HG03196 (cell line): Measurements from ENCODE around the gene DMXL1.
"Not testable (repeated sequence)": the region's sequence is repeated elsewhere in the genome, so short reads cannot be mapped to it uniquely, and the experiment has no call there.

Experiments
- ATAC-seq: cut with Tn5 transposase; IDR thresholded peaks from one replicate; pipeline ENCODE4 v1.9.1; 2021; ENCODE audit not compliant: unreplicated experiment

The DMXL1 gene

GRCh38 chr5:119190470-119191095 is 119.7 kb downstream of the DMXL1 start:
- ATAC-seq = no peak

DNA sequence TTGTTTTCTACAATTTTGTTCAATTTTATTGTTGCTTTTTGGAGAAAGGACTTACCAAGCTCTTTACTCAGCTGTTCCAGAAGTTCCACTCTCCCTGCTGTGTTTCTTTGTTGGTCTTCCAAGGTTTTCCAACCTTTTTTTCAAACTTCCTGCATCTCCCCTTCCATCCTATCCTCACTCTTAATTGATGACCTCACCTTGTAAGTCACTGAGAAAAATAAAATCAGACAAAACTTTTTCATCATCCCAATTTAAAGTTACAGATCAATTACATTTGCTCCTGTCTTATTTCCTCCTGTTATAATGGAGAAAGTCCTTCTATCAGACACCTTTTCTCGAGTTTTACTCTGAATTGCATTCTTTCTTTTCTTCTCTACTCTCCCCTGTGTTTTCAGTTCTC is 121.1 kb downstream of the DMXL1 start:
- ATAC-seq = no peak

- ATAC-seq = no peak
Observed at GRCh38 chr5:119200795-119201194, 129.9 kb downstream of the DMXL1 start.

DNA sequence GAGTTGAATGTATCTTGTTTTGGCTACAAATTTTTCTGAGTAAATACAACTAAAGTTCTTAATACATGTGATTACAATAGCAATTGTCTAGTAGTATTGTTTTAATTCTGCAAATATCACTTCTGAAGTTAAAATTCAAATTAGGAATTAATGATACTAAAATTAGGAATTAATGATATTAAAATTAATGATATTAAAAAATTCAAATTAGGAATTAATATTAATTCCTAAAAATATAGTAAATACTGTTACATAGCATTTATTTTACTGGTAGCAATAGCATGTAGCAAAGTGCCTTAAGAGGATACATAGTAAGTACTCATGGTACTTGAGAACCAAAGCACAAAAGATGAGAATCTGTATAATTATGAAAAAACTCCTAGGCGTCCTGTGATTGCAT is 136.2 kb downstream of the DMXL1 start:
- ATAC-seq = no peak

DNA sequence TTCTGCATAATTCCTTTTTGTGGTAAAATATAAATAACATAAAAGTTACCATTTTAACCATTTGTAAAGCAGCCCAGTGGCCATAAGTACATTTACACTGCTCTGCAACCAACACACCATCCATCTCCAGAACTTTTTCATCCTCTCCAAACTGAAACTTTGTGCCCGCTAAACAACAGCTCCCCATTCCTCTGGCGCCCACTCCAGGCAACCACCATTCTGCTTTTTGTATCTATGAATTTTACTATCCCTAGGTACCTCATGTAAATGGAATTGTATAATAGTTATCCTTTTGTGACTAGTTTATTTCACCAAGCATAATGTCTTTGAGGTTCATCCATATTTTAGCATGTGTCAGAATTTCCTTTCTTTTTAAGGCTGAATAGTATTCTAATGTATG is 141.1 kb downstream of the DMXL1 start:
- no peak for ATAC-seq

DNA sequence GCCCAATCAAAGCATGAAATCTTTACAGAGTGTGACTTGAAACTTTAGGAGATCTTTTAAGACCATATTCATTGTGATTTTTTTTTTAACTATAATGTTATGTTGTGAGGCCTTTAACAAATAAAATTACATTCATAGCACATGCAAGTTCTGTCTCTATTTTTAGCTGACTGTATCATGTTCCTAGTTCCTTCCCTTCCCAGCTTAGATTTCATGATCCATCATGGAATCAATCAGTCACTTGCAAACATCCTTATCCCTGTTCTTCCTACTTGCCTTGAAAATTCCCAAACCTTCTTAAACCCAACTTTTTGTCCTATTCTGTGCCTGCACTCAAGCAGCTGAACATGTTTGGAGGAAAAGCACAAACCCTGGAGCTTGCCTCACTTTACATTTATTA is 141.8 kb downstream of the DMXL1 start:
- no peak for ATAC-seq

DNA sequence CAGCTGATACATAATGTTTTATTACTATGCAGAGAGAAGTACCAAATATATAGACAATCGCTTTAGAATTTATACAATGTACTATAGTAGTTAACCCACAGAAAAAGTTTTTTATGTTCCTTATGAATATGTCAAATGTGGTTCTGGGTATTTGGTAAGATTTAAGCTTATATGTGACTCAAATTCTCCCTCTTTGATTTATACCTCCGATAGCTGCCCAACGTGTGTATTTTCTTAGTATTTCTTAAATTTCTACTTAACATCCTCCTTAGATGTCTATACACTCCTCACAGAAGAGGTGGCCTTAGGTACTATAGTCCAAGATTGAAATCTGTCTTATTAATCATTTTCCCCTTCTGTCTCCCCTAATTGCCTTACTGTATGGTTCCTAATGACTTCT is 146.3 kb downstream of the DMXL1 start:
- no peak for ATAC-seq

GRCh38 chr5:119218830-119219782 is 148.2 kb downstream of the DMXL1 start:
- ATAC-seq = no peak

GRCh38 chr5:119220576-119221197 is 149.8 kb downstream of the DMXL1 start:
- ATAC-seq = peak; percentile 68

DNA sequence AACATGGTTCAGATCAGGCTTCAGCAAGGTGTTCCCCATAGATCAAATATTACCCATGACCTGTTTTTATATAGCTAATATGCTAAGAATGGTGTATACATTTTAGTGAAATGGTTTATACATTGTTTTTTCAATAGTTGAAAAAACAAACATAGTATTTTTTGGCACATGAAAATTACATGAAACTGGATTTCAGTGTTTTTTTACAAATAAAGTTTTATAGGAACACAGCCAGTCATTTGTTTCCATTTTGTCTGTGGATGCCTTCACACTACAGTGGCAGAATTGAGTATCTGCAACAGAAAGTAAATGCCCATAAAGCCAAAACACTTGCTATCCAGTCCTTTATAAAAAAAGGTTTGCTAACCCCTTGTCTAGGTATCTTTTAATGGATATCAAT is 150.4 kb downstream of the DMXL1 start:
- ATAC-seq = no peak

GRCh38 chr5:119229950-119230349 is 159.1 kb downstream of the DMXL1 start:
- no peak for ATAC-seq

GRCh38 chr5:119238265-119239118 is 167.6 kb downstream of the DMXL1 start:
- no peak for ATAC-seq

- ATAC-seq = no peak
Observed at GRCh38 chr5:119239119-119239417, 168.2 kb downstream of the DMXL1 start.

DNA sequence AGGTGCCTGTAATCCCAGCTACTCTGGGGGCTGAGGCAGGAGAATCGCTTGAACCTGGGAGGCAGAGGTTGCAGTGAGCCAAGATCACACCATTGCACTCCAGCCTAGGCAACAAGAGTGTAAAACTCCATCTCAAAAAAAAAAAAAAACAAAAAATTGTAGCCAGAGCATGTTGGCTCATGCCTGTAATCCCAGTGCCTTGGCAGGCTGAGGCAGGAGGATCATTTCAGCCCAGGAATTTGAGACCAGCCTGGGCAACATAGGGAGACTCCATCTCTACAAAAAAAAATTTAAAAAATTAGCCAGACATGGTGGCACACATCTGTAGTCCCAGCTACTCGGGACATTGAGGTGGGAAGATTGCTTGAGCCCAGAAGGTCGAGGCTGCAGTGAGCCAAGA is 168.9 kb downstream of the DMXL1 start:
- ATAC-seq = not testable (repeated sequence)

GRCh38 chr5:119243888-119244287 is 173.0 kb downstream of the DMXL1 start:
- ATAC-seq = no peak

- no peak for ATAC-seq
Observed at GRCh38 chr5:119250946-119251901, 180.3 kb downstream of the DMXL1 start.

DNA sequence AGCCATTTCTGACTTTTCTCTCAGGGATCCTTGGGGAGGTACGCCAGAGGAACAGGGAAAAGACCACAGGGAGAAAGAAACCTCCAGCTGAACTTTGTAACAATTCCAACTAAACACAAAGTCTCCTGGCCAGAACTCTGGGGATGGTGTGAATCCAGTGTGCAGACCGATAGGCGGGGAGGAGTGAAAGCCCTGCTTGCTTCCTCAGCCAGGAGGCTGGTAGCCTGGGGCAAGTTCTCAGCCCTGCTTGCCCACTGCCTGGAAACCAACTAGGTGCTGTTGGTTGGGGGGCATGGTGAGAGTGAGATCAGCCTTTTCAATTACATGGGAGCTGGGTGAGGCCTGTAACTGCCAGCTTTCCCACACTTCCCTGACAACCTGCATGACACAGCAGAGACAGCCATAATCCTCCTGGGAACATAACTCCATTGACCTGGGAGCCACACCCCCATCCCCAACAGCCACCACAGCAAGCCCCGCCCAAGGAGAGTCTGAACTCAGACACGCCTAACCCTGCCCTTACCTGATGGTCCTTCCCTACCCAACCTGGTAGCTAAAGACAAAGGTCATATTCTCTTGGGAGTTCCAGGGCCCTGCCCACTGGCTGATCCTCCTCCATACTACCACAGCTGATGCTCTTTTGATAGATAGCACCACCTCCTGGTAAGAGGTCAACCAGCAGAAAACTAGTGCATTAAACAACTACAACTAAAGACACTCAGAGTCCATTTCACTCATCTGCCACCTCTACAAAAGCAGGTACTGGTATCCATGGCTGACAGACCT is 184.9 kb downstream of the DMXL1 start:
- ATAC-seq = no peak

DNA sequence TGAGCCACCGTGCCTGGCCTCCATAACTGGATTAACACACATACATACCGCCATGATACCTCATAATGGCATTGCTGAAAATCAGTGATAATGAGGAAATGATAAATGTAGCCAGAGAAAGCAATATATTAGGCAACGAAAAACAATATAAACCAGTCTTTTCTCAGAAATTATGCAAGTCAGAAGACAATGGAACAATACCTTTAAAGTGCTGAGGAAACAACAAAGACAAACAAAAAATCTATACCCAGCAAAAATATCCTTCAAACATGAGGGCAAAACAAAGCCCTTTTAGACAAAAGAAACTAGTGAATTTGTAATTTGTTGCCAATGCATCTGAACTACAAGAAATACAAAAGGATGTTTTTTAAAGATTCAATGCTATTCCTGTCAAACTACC is 186.7 kb downstream of the DMXL1 start:
- no peak for ATAC-seq

GRCh38 chr5:119263639-119264038 is 192.8 kb downstream of the DMXL1 start:
- no peak for ATAC-seq
